ENCODE data around the gene SCGB1D4. TPM values are rescaled to one million over a fixed set of nuclear protein-coding genes. Genes with fewer than 3 reads are reported as not detected.
"Not testable (repeated sequence)": the region's sequence is repeated elsewhere in the genome, so short reads cannot be mapped to it uniquely, and the experiment has no call there.

SCGB1D4 gene
- total RNA-seq, 2 experiments from 2014 or later: not detected

DNA sequence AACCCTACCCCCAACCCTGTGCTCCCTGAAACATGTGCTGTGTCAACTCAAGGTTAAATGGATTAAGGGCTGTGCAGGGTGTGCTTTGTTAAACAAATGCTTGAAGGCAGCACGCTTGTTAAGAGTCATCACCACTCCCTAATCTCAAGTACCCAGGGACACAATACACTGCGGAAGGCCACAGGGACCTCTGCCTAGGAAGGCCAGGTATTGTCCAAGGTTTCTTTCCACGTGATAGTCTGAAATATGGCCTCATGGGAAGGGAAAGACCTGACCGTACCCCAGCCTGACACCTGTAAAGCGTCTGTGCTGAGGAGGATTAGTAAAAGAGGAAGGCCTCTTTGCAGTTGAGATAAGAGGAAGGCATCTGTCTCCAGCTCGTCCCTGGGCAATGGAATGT, 27.8 kb upstream of the SCGB1D4 start:
- H3K27ac Mint-ChIP-seq; H3K4me1 Mint-ChIP-seq (ENCODE audit: low read depth); H3K27me3 Mint-ChIP-seq (ENCODE audit: low read depth); H3K9me3 Mint-ChIP-seq; H3K36me3 Mint-ChIP-seq (ENCODE audit: low read depth); CTCF ChIA-PET; H3K4me3 Mint-ChIP-seq; intact Hi-C loops (cut with micrococcal nuclease); DNase-seq: not testable (repeated sequence)

DNA sequence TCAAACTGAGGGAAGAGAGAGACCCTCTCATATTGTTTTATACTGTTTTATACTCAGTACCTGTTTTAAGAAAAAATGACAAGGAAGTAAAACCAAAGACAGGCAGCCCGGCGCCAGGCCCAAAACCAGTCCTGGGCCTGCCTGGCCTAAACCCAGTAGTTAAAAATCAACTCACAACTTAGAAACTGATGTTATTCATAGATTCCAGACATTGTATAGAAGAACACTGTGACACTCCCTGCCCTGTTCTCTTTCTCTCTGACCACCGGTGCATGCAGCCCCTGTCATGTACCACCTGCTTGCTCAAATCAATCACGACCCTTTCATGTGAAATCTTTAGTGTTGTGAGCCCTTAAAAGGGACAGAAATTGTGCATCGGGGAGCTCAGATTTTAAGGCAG, 26.9 kb upstream of the SCGB1D4 start:
- intact Hi-C loops (cut with micrococcal nuclease): loop anchor here (1.0 kb wide), 2 partner anchors 108 to 154 kb away; no protein-coding TSS in a partner anchor

DNA sequence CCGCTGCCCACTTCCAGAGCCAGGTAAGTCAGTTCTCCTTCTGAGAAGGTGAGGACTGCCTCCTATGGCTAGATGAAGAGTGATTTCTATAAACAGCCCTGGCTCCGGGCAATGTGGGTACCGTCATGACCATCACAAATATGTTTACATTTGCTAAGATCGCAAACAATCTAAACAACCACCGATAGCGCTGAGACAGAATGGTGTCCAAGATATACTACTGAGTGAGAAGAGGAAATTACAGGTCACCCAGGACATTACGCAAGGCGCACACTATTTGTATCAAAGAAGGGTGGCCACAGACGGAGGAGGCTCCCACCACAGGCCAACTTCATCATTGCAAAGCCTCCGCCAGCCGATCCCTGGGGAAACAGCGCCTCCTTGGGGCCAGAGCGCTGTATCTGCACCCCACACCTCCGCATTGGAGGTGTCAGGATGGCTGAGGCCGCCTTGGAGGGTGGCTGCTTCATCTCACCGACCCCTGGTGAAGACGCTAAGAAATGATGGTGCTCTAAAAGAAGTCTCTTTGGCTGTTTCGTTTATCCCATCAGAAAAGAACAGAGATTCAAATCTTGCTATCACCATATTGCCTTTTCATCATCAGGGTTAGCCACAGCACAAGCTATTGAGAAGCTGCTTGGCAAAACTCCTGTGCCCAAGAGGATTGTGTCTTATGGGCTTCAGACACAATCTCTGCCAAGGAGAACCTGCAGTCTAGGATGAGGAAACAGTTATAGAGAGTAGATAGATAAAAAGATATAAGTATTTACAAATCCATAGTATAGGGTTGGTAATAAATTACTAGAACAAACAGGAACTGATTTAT, 26.1 kb upstream of the SCGB1D4 start:
- intact Hi-C loops (cut with micrococcal nuclease): loop anchor here (1.0 kb wide), 2 partner anchors 108 to 154 kb away; no protein-coding TSS in a partner anchor
- H3K27ac Mint-ChIP-seq: no peak overlapping the region
- peak; percentile 88 for DNase-seq

More for the DNA sequence above, 26.9 kb upstream of the SCGB1D4 start:
- H3K27me3 Mint-ChIP-seq (ENCODE audit: low read depth); DNase-seq; H3K9me3 Mint-ChIP-seq; H3K4me3 Mint-ChIP-seq; H3K27ac Mint-ChIP-seq; H3K4me1 Mint-ChIP-seq (ENCODE audit: low read depth); H3K36me3 Mint-ChIP-seq (ENCODE audit: low read depth); CTCF ChIA-PET: not testable (repeated sequence)

DNA sequence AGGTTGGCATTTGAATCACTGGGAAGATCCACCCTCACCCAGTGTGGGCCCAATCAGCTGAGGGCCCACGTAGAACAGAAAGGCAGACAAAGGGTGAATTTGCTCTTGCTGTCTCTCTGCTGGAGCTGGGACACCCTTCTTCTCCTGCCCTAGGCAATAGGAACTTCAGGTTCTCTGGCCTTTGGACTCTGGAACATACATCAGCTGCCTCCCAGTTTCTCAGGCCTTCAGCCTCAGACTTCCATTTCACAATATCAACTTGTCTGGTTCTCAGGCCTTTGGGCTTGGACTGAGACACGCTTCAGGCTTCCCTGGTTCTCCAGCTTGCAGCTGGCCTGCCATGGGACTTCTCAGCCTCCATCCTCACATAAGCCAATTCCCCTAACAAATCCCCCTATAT, 23.6 kb upstream of the SCGB1D4 start:
- Mint-ChIP-seq H3K4me1 (ENCODE audit: low read depth) (no peaks in the 10 kb centered on the region), H3K9me3 (no peaks in the 10 kb centered on the region), H3K4me3 (no peak overlapping the region), H3K36me3 (ENCODE audit: low read depth) (no peaks in the 10 kb centered on the region), H3K27me3 (ENCODE audit: low read depth) (no peaks in the 10 kb centered on the region), H3K27ac (no peak overlapping the region)
- DNase-seq: no peak
- intact Hi-C loops (cut with micrococcal nuclease): no loop called here
- CTCF ChIA-PET: interaction anchor here (0.5 to 3.2 kb wide), 8 partner anchors 11 to 653 kb away, joined by 3 to 22 read pairs (median 4); no protein-coding TSS in a partner anchor

More for the DNA sequence above, 26.1 kb upstream of the SCGB1D4 start:
- CTCF ChIA-PET: interaction anchor here (2.5 kb wide), 1 partner anchor 153 kb away, joined by 14 read pairs; no protein-coding TSS in a partner anchor
- no peaks in the 10 kb centered on the region for H3K4me1 Mint-ChIP-seq (ENCODE audit: low read depth)
- no peaks in the 10 kb centered on the region for H3K9me3 Mint-ChIP-seq
- peaks cover 2% of the 10 kb centered on the region for H3K27me3 Mint-ChIP-seq (ENCODE audit: low read depth)
- H3K4me3 Mint-ChIP-seq: no peak overlapping the region
- no peaks in the 10 kb centered on the region for H3K36me3 Mint-ChIP-seq (ENCODE audit: low read depth)

DNA sequence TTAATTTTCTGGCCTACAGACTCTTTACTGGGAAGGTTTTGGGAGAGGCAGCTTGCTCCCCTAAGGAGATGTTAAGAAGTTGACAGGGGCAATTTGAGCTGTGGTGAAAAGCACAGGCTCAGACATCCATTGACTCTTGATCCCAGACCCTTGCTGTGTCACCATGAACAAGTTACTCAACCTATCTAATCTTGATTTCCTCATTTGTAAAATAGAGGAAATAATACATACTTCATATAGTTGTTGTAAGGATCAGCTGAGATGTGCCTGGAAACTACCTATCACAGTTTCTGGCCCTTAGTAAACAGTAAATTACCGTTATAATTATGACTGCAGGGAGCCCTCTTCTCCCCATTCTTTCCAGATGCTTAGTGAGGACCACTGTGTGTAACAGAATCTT, 16.6 kb upstream of the SCGB1D4 start:
- Mint-ChIP-seq H3K36me3 (ENCODE audit: low read depth) (no peaks in the 10 kb centered on the region), H3K4me3 (no peak overlapping the region), H3K27me3 (ENCODE audit: low read depth) (peaks cover 2% of the 10 kb centered on the region), H3K9me3 (no peaks in the 10 kb centered on the region), H3K27ac (no peak overlapping the region), H3K4me1 (ENCODE audit: low read depth) (peaks cover 13% of the 10 kb centered on the region)
- no peak for DNase-seq
- intact Hi-C loops (cut with micrococcal nuclease): no loop called here
- CTCF ChIA-PET: no interaction called here

DNA sequence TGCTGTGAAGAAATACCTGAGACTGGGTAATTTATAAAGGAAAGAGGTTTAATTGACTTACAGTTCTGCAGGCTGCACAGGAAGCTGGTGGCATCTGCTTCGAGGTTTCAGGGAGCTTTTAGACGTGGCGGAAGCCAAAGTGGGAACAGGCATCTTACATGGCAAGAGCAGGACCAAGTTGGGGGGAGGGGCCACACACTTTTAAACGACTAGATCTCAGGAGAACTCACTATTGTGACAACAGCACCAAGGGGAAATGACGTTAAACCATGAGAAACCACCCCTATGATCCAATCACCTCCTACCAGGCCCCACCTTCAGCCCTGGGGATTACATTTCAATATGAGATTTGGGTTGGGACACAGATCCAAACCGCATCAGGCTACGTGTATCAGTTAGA, 11.1 kb upstream of the SCGB1D4 start:
- Mint-ChIP-seq H3K27ac (no peak overlapping the region), H3K9me3 (peaks cover 3% of the 10 kb centered on the region), H3K4me3 (no peak overlapping the region), H3K27me3 (ENCODE audit: low read depth) (peaks cover 18% of the 10 kb centered on the region), H3K36me3 (ENCODE audit: low read depth) (no peaks in the 10 kb centered on the region), H3K4me1 (ENCODE audit: low read depth) (peaks cover 13% of the 10 kb centered on the region)
- intact Hi-C loops (cut with micrococcal nuclease): no loop called here
- DNase-seq: no peak
- CTCF ChIA-PET: interaction anchor here (0.9 to 3.9 kb wide), 8 partner anchors 12 to 138 kb away, joined by 3 to 22 read pairs (median 4); no protein-coding TSS in a partner anchor

DNA sequence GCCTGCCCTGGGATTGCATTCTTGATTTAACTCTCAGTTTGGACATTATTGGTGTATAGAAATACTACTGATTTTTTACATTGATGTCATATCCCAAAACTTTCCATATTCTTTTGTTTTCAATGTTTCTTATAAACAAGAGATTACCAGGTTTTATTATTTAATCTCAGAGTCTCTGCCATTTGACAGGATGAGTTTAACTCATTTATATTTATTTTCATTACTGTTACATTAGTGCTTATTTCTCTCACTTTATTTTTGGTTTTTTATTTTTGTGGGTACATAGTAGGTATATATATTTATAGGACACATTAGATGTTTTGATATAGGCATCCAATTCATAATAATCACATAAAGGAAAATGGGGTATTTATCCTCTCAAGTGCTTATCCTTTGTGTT, 9.1 kb upstream of the SCGB1D4 start:
- Mint-ChIP-seq H3K27me3 (ENCODE audit: low read depth) (peaks cover 18% of the 10 kb centered on the region), H3K36me3 (ENCODE audit: low read depth) (no peaks in the 10 kb centered on the region), H3K4me1 (ENCODE audit: low read depth) (peaks cover 13% of the 10 kb centered on the region), H3K27ac (no peak overlapping the region), H3K4me3 (no peak overlapping the region), H3K9me3 (peaks cover 3% of the 10 kb centered on the region)
- CTCF ChIA-PET: no interaction called here
- intact Hi-C loops (cut with micrococcal nuclease): no loop called here
- DNase-seq: no peak

DNA sequence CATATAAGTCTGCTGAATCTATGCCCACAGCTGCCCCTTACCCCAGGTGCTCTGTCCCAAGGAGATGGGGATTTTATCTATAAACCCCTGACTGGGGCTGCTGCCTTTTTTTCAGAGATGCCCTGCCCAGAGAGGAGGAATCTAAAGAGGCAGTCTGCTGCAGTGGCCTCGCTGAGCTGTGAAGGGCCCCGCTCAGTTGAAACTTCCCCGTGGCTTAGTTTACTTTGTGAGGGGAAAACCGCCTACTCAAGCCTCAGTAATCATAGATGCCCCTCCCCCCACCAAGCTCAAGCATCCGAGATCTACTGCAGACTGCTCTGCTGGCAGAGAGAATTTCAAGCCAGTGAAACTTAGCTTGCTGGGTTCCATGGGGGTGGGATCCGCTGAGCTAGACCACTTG, 7.4 kb upstream of the SCGB1D4 start:
- no peak overlapping the region for H3K4me3 Mint-ChIP-seq
- no peaks in the 10 kb centered on the region for H3K36me3 Mint-ChIP-seq (ENCODE audit: low read depth)
- CTCF ChIA-PET: interaction anchor here (0.7 kb wide), 1 partner anchor 40 kb away, joined by 3 read pairs; no protein-coding TSS in a partner anchor
- DNase-seq: no peak
- intact Hi-C loops (cut with micrococcal nuclease): no loop called here
- no peak overlapping the region for H3K27ac Mint-ChIP-seq
- H3K9me3 Mint-ChIP-seq: peaks cover 3% of the 10 kb centered on the region
- peaks cover 3% of the 10 kb centered on the region for H3K4me1 Mint-ChIP-seq (ENCODE audit: low read depth)
- H3K27me3 Mint-ChIP-seq (ENCODE audit: low read depth): peaks cover 19% of the 10 kb centered on the region

DNA sequence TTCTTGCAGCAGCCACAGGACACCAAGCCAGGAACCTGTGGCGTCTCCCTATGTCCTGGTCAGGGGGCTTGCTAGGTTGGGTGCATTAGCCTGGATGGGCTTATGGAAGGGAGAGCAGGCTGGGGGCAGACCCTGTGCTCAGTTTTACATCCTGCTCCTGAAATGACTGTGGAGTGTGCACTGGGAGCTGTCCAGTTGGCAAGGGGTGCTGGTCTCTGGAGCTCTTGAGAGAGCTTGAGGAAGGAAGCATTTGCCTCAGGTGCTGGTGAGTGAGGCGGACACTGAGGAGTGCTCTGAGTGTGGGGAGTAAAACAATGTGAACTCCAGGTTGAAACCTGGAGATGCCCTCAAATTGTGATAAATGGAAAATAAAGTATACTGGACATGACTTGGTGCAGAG, 3.4 kb downstream of the SCGB1D4 start:
- DNase-seq: peak; percentile 58
- no peak overlapping the region for H3K4me3 Mint-ChIP-seq
- H3K27me3 Mint-ChIP-seq (ENCODE audit: low read depth): peaks cover 11% of the 10 kb centered on the region
- CTCF ChIA-PET: no interaction called here
- no peaks in the 10 kb centered on the region for H3K36me3 Mint-ChIP-seq (ENCODE audit: low read depth)
- intact Hi-C loops (cut with micrococcal nuclease): no loop called here
- H3K9me3 Mint-ChIP-seq: no peaks in the 10 kb centered on the region
- H3K27ac Mint-ChIP-seq: no peak overlapping the region
- H3K4me1 Mint-ChIP-seq (ENCODE audit: low read depth): no peaks in the 10 kb centered on the region

DNA sequence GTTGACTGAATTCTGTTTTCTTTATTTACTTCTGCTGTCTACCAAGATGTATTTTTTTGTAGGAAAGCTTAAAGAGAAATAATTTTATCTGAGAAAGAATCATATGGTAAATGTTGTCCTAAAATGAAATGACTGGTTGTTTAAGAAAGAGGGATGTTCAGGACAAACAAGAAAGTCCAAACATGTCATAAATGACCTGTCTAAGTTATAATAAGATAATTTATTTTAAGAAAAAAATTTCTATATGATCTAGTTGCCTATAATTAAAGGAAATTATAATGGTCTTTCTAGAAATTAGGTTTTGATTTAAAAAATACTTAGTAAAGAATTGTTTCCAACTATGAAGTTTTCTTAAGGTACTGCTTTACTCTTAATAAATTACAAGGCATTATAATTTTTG, 18.4 kb downstream of the SCGB1D4 start:
- CTCF ChIA-PET: interaction anchor here (0.6 to 1.1 kb wide), 2 partner anchors 12 to 30 kb away, joined by 3 read pairs; no protein-coding TSS in a partner anchor
- no peaks in the 10 kb centered on the region for H3K27me3 Mint-ChIP-seq (ENCODE audit: low read depth)
- H3K27ac Mint-ChIP-seq: no peak overlapping the region
- H3K36me3 Mint-ChIP-seq (ENCODE audit: low read depth): no peaks in the 10 kb centered on the region
- intact Hi-C loops (cut with micrococcal nuclease): no loop called here
- no peak overlapping the region for H3K4me3 Mint-ChIP-seq
- peaks cover 2% of the 10 kb centered on the region for H3K9me3 Mint-ChIP-seq
- no peak for DNase-seq
- H3K4me1 Mint-ChIP-seq (ENCODE audit: low read depth): no peaks in the 10 kb centered on the region

DNA sequence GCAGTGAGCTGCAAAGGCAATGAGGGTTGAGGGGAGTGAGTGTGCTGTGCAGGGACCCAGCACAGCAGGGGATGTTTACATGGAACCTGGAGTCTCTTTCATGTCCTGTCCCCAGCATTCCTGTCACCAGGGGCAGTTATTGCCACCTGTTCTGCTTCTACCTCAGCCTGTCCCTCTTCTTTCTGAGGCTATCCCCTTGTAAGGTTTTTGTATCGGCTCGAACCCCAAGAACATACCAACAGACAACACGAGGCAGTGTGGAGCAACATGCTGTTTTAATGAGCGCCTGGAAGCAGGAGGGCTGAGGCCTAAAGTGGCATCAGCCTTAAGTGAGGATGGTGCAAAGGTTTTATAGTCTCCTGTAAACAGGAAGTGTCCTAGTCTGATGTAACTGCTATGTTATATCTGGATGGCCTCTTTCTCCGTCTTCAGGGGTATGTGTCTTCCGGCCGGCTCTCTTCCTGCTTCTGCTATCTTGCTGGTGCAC, 25.0 kb downstream of the SCGB1D4 start:
- Mint-ChIP-seq H3K4me3 (no peak overlapping the region), H3K27me3 (ENCODE audit: low read depth) (peaks cover 2% of the 10 kb centered on the region), H3K9me3 (no peaks in the 10 kb centered on the region), H3K27ac (no peak overlapping the region), H3K36me3 (ENCODE audit: low read depth) (no peaks in the 10 kb centered on the region), H3K4me1 (ENCODE audit: low read depth) (no peaks in the 10 kb centered on the region)
- DNase-seq: no peak
- CTCF ChIA-PET: no interaction called here
- intact Hi-C loops (cut with micrococcal nuclease): no loop called here

DNA sequence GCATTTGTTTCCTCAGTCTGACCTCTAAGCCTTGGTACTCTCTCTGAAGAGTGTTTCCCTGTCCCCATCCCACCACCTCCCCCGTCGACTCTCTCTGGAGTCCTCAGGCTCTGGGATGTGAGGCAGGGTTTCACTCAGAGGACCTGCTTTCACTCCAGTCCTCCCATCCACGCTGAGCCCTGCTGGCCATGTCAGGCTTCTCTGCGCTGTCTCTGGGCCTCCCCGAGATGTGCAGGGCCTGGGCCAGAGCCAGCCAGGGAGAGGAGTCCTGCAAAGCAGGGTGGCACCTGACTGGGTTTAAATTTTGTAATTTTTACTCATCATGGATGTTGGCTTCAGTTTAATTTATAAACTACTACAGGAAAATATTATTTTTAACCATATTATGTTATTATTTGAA, 25.6 kb downstream of the SCGB1D4 start:
- DNase-seq: no peak
- intact Hi-C loops (cut with micrococcal nuclease): no loop called here
- CTCF ChIA-PET: no interaction called here
- Mint-ChIP-seq H3K9me3 (no peaks in the 10 kb centered on the region), H3K4me1 (ENCODE audit: low read depth) (no peaks in the 10 kb centered on the region), H3K27ac (no peak overlapping the region), H3K4me3 (no peak overlapping the region), H3K27me3 (ENCODE audit: low read depth) (peaks cover 2% of the 10 kb centered on the region), H3K36me3 (ENCODE audit: low read depth) (no peaks in the 10 kb centered on the region)
